ENCODE measurements around the gene ARMH4. TPM values are rescaled to one million over a fixed set of nuclear protein-coding genes. Genes with fewer than 3 reads are reported as not detected.

Gene ARMH4
- total RNA-seq, 1 experiment from 2014 or later: not detected

DNA sequence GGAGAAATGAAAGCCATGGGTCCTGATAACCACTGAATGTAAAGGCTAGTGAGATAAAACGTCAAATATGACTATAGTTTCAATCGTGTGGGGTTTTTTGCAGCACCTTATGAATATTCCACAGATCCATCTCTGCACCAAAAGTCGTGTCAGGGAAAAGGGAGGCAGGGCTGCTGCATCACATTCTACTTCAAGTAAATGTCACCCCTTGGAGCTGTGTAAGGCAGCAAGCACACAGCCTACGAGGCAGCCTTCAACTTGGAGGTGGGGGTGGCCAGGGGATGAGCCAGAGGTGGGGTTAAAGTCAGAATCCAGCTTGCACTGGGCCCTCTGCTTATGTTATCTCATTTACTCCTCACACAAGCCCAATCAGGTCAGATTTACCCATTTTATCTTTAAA lies 90.4 kb downstream of the ARMH4 start:
- Mint-ChIP-seq H3K27me3 (ENCODE audit: unreplicated experiment) (peaks cover 57% of the 10 kb centered on the region), H3K4me3 (ENCODE audit: low read depth, unreplicated experiment) (no peak overlapping the region), H3K27ac (ENCODE audit: unreplicated experiment) (no peak overlapping the region), H3K9me3 (ENCODE audit: low read depth, unreplicated experiment) (no peaks in the 10 kb centered on the region), H3K36me3 (ENCODE audit: insufficient read depth, unreplicated experiment) (no peaks in the 10 kb centered on the region), H3K4me1 (ENCODE audit: low read depth, unreplicated experiment) (no peaks in the 10 kb centered on the region)
- no peak for DNase-seq
- intact Hi-C loops (cut with micrococcal nuclease; ENCODE audit: unreplicated experiment): no loop called here
- no TSS peak for BruUV-seq (replicated peaks)
- TF ChIP-seq, protein P1, sequence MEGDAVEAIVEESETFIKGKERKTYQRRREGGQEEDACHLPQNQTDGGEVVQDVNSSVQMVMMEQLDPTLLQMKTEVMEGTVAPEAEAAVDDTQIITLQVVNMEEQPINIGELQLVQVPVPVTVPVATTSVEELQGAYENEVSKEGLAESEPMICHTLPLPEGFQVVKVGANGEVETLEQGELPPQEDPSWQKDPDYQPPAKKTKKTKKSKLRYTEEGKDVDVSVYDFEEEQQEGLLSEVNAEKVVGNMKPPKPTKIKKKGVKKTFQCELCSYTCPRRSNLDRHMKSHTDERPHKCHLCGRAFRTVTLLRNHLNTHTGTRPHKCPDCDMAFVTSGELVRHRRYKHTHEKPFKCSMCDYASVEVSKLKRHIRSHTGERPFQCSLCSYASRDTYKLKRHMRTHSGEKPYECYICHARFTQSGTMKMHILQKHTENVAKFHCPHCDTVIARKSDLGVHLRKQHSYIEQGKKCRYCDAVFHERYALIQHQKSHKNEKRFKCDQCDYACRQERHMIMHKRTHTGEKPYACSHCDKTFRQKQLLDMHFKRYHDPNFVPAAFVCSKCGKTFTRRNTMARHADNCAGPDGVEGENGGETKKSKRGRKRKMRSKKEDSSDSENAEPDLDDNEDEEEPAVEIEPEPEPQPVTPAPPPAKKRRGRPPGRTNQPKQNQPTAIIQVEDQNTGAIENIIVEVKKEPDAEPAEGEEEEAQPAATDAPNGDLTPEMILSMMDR (IDR thresholded peaks at IDR 0.05; ENCODE audit: unreplicated experiment): no peak
- CTCF ChIA-PET: no interaction called here

DNA sequence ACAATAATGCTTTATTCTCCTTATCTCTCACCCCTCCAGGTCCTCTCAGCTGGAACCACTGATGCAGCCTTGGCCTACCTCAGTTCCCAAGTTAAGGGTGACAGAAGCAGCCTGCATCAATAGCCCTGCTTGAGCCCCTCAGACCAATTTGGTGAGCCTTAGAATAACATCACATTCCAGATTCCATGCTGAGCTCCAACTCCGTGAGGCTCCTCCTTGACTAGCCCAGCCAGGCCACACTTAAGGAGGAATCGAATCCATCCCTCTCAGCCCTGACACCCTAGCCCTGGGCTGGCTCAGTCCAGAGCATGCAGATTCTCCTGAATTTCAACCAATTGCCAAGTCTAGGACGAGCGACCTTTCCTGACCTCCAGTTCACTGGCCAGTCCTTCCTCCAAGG lies 91.1 kb downstream of the ARMH4 start:
- CTCF ChIA-PET: no interaction called here
- Mint-ChIP-seq H3K4me1 (ENCODE audit: low read depth, unreplicated experiment) (no peaks in the 10 kb centered on the region), H3K4me3 (ENCODE audit: low read depth, unreplicated experiment) (no peak overlapping the region), H3K27me3 (ENCODE audit: unreplicated experiment) (peaks cover 61% of the 10 kb centered on the region), H3K36me3 (ENCODE audit: insufficient read depth, unreplicated experiment) (no peaks in the 10 kb centered on the region), H3K27ac (ENCODE audit: unreplicated experiment) (no peak overlapping the region), H3K9me3 (ENCODE audit: low read depth, unreplicated experiment) (no peaks in the 10 kb centered on the region)
- DNase-seq: no peak
- TF ChIP-seq, protein P1 (IDR thresholded peaks at IDR 0.05; ENCODE audit: unreplicated experiment): no peak
- BruUV-seq (replicated peaks): no TSS peak
- intact Hi-C loops (cut with micrococcal nuclease; ENCODE audit: unreplicated experiment): no loop called here

DNA sequence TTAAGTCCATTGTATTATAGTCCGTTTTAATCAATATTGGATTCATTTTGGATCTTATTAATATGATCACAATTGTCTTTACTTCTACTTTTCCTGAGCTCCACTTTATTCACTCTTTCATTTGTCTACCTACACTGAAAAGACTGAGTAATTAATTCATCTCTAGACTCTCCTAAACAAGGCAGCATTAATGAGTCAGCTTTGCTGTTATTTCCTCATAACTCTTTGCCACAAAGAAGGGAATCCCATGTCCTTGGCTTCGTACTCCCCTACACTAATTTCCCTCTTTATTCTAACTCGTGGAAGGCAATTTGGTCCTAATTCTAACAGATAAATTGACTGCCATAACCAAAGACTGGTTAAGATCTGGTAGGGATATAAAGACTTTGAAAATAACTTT lies 91.9 kb downstream of the ARMH4 start:
- Mint-ChIP-seq H3K4me3 (ENCODE audit: low read depth, unreplicated experiment) (no peak overlapping the region), H3K9me3 (ENCODE audit: low read depth, unreplicated experiment) (no peaks in the 10 kb centered on the region), H3K36me3 (ENCODE audit: insufficient read depth, unreplicated experiment) (no peaks in the 10 kb centered on the region), H3K27me3 (ENCODE audit: unreplicated experiment) (peaks cover 68% of the 10 kb centered on the region), H3K4me1 (ENCODE audit: low read depth, unreplicated experiment) (no peaks in the 10 kb centered on the region), H3K27ac (ENCODE audit: unreplicated experiment) (no peak overlapping the region)
- CTCF ChIA-PET: no interaction called here
- BruUV-seq (replicated peaks): no TSS peak
- intact Hi-C loops (cut with micrococcal nuclease; ENCODE audit: unreplicated experiment): no loop called here
- no peak for DNase-seq
- TF ChIP-seq, protein P1 (IDR thresholded peaks at IDR 0.05; ENCODE audit: unreplicated experiment): no peak

DNA sequence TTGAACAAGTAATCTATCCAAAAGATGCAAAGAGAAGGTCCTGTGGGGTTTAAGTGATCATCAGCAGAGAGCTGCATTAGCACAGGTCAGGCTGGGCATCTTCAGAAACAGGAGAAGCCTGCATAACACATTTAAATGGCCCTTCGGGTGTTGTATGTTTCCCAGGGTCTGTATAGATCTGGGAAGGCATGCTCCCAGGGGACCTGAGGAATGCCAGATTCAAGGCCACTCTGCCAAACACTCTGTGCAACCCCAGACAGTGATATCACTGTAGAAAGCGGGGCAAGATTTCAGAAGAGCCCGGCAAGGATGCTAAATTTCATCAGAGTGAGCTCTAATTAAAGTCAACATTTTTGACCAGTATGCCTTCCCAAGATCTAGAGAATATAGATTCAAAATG lies 92.9 kb downstream of the ARMH4 start:
- DNase-seq: no peak
- CTCF ChIA-PET: no interaction called here
- H3K27me3 Mint-ChIP-seq (ENCODE audit: unreplicated experiment): peaks cover 76% of the 10 kb centered on the region
- H3K36me3 Mint-ChIP-seq (ENCODE audit: insufficient read depth, unreplicated experiment): no peaks in the 10 kb centered on the region
- no peaks in the 10 kb centered on the region for H3K4me1 Mint-ChIP-seq (ENCODE audit: low read depth, unreplicated experiment)
- no peak overlapping the region for H3K27ac Mint-ChIP-seq (ENCODE audit: unreplicated experiment)
- no TSS peak for BruUV-seq (replicated peaks)
- TF ChIP-seq, protein P1 (IDR thresholded peaks at IDR 0.05; ENCODE audit: unreplicated experiment): no peak
- no peaks in the 10 kb centered on the region for H3K9me3 Mint-ChIP-seq (ENCODE audit: low read depth, unreplicated experiment)
- intact Hi-C loops (cut with micrococcal nuclease; ENCODE audit: unreplicated experiment): no loop called here
- no peak overlapping the region for H3K4me3 Mint-ChIP-seq (ENCODE audit: low read depth, unreplicated experiment)
